WTC11 (cell line): ENCODE measurements around the gene CSK. TPM values are rescaled to one million over a fixed set of nuclear protein-coding genes. Genes with fewer than 3 reads are reported as not detected.

Experiments
- ATAC-seq: fragments of 200-7000 bp; cut with Tn5 transposase; 2 replicates; pipeline ENCODE4 v1.10.0; 2021; ENCODE audit warnings: mild to moderate bottlenecking, moderate library complexity
- CTCF ChIA-PET: fragments of 300-600 bp; sonication (Branson Sonifier 250); formaldehyde crosslinking; loops from one replicate; lab custom pipeline; 2021; ENCODE audit warnings: antibody characterized with exemption; lab: Charles Lee
- POLR2A ChIA-PET: fragments of 350-600 bp; sonication (Branson Sonifier 250); formaldehyde crosslinking; loops from one replicate; lab custom pipeline; 2021; ENCODE audit warnings: antibody characterized with exemption; lab: Charles Lee
- DNase-seq: peaks from one replicate; pipeline ENCODE4 v3.0.0; 2021; ENCODE audit warnings: low spot score
- H3K27ac Mint-ChIP-seq: 2 replicates; pipeline ENCODE4 v1.8.0; 2021; ENCODE audit warnings: mixed read lengths
- H3K27me3 Mint-ChIP-seq: 2 replicates; pipeline ENCODE4 v1.8.0; 2021; ENCODE audit warnings: low read depth, mild to moderate bottlenecking, moderate library complexity, mixed read lengths
- H3K36me3 Mint-ChIP-seq: 2 replicates; pipeline ENCODE4 v1.8.0; 2021; ENCODE audit warnings: mixed read lengths
- H3K4me1 Mint-ChIP-seq: 2 replicates; pipeline ENCODE4 v1.8.0; 2022; ENCODE audit warnings: mixed read lengths
- H3K4me3 Mint-ChIP-seq: 2 replicates; pipeline ENCODE4 v1.8.0; 2021; ENCODE audit warnings: mild to moderate bottlenecking, moderate library complexity, mixed read lengths
- H3K9me3 Mint-ChIP-seq: 2 replicates; pipeline ENCODE4 v1.8.0; 2021; ENCODE audit warnings: mixed read lengths
- AR ChIP-seq: fragments of 250-450 bp; sonication (Bioruptor Pico); IDR thresholded peaks from 2 replicates; pipeline ENCODE4 v1.9.0; 2021; ENCODE audit warnings: mild to moderate bottlenecking
- ATF1 ChIP-seq: sonication (generic); formaldehyde crosslinking; IDR thresholded peaks from 2 replicates; pipeline ENCODE4 v1.8.1; 2023; ENCODE audit warnings: mild to moderate bottlenecking, moderate library complexity, missing genetic modification reagents
- CREM ChIP-seq: sonication (generic); formaldehyde crosslinking; IDR thresholded peaks from 2 replicates; pipeline ENCODE4 v1.8.1; 2022; ENCODE audit warnings: mild to moderate bottlenecking, missing genetic modification reagents, moderate library complexity
- ELF4 ChIP-seq: sonication (generic); formaldehyde crosslinking; IDR thresholded peaks from 2 replicates; pipeline ENCODE4 v1.8.1; 2022; ENCODE audit warnings: low read depth, mild to moderate bottlenecking, moderate library complexity, missing genetic modification reagents
- ESRRA ChIP-seq: sonication (generic); formaldehyde crosslinking; IDR thresholded peaks from 2 replicates; pipeline ENCODE4 v1.8.1; 2022; ENCODE audit warnings: mild to moderate bottlenecking, missing genetic modification reagents, borderline replicate concordance
- FOXP4 ChIP-seq: sonication (generic); formaldehyde crosslinking; IDR thresholded peaks from 2 replicates; pipeline ENCODE4 v1.8.0; 2022; ENCODE audit warnings: mild to moderate bottlenecking, missing genetic modification reagents
- GABPB1 ChIP-seq: sonication (generic); formaldehyde crosslinking; IDR thresholded peaks from 2 replicates; pipeline ENCODE4 v1.8.1; 2023; ENCODE audit warnings: mild to moderate bottlenecking, missing genetic modification reagents
- IRF1 ChIP-seq: sonication (generic); formaldehyde crosslinking; IDR thresholded peaks from 2 replicates; pipeline ENCODE4 v1.8.0; 2023; ENCODE audit warnings: missing genetic modification reagents
- NFE2L1 ChIP-seq: sonication (generic); formaldehyde crosslinking; IDR thresholded peaks from 2 replicates; pipeline ENCODE4 v1.8.1; 2023; ENCODE audit warnings: missing genetic modification reagents
- NR1H2 ChIP-seq: sonication (generic); formaldehyde crosslinking; IDR thresholded peaks from 2 replicates; pipeline ENCODE4 v1.9.0; 2021; ENCODE audit warnings: mild to moderate bottlenecking, moderate library complexity, missing genetic modification reagents
- SMAD3 ChIP-seq: sonication (generic); formaldehyde crosslinking; IDR thresholded peaks from 2 replicates; pipeline ENCODE4 v1.8.0; 2022; ENCODE audit warnings: missing genetic modification reagents, mild to moderate bottlenecking, borderline replicate concordance
- TEAD4 ChIP-seq: sonication (generic); formaldehyde crosslinking; IDR thresholded peaks from 2 replicates; pipeline ENCODE4 v1.8.0; 2022; ENCODE audit warnings: mild to moderate bottlenecking, missing genetic modification reagents
- ZNF263 ChIP-seq: sonication (generic); formaldehyde crosslinking; IDR thresholded peaks from 2 replicates; pipeline ENCODE4 v1.8.1; 2022; ENCODE audit warnings: low read depth, mild to moderate bottlenecking, moderate library complexity, missing genetic modification reagents
- ZNF396 ChIP-seq: fragments of 250-450 bp; sonication (Bioruptor Pico); IDR thresholded peaks from 2 replicates; pipeline ENCODE4 v1.8.0; 2021; ENCODE audit warnings: mild to moderate bottlenecking, moderate library complexity, borderline replicate concordance
- ZNF416 ChIP-seq: fragments of 250-450 bp; sonication (Bioruptor Pico); IDR thresholded peaks from 2 replicates; pipeline ENCODE4 v1.9.0; 2021; ENCODE audit warnings: mild to moderate bottlenecking, inconsistent platforms
- ZNF512 ChIP-seq: sonication (generic); formaldehyde crosslinking; IDR thresholded peaks from 2 replicates; pipeline ENCODE4 v1.8.1; 2022; ENCODE audit warnings: missing genetic modification reagents, borderline replicate concordance
- total RNA-seq: library from RNA; stranded (reverse); gene quantifications from 3 replicates; pipeline ENCODE4 v1.2.3, GENCODE V29; 2021
- TF ChIP-seq, protein P1 (sequence below): sonication (generic); formaldehyde crosslinking; IDR thresholded peaks from 2 replicates; pipeline ENCODE4 v1.8.1; 2022; ENCODE audit warnings: low read depth, missing genetic modification reagents, borderline replicate concordance
- TF ChIP-seq, protein P2 (sequence below): sonication (generic); formaldehyde crosslinking; conservative IDR thresholded peaks from 2 replicates; pipeline ENCODE4 v1.8.1; 2022; ENCODE audit warnings: mild to moderate bottlenecking, missing genetic modification reagents
- TF ChIP-seq, protein P3 (sequence below): sonication (generic); formaldehyde crosslinking; IDR thresholded peaks from 2 replicates; pipeline ENCODE4 v1.8.0; 2022; ENCODE audit warnings: mild to moderate bottlenecking, missing genetic modification reagents
- TF ChIP-seq, protein P4 (sequence below): sonication (generic); formaldehyde crosslinking; IDR thresholded peaks from 2 replicates; pipeline ENCODE4 v1.8.0; 2023; ENCODE audit warnings: mild to moderate bottlenecking, missing genetic modification reagents

The CSK gene
- total RNA-seq, 1 experiment from 2014 or later, result 55.1 TPM

DNA sequence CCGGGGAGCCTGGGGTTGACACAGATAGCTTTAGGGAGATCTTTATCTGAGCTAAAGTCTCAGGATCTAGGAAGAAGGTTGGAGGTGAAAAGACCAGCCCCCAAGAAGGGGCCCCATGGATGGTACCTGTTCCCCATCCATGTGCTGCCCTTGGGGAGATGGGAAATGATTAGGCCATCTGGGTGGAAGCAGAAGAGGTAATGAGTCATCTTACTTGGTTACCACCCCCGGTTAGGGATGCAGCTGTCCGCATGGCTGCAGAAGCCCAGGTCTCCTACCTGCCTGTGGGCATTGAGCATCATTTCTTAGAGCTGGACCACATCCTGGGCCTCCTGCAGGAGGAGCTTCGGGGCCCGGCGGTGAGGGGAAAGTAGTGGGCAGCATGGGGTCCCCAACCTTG lies 41.4 kb downstream of the CSK start:
- H3K27ac Mint-ChIP-seq, result no peak overlapping the region
- H3K4me3 Mint-ChIP-seq, result no peak overlapping the region
- no peaks in the 10 kb centered on the region for H3K36me3 Mint-ChIP-seq
- TF ChIP-seq, protein P1, sequence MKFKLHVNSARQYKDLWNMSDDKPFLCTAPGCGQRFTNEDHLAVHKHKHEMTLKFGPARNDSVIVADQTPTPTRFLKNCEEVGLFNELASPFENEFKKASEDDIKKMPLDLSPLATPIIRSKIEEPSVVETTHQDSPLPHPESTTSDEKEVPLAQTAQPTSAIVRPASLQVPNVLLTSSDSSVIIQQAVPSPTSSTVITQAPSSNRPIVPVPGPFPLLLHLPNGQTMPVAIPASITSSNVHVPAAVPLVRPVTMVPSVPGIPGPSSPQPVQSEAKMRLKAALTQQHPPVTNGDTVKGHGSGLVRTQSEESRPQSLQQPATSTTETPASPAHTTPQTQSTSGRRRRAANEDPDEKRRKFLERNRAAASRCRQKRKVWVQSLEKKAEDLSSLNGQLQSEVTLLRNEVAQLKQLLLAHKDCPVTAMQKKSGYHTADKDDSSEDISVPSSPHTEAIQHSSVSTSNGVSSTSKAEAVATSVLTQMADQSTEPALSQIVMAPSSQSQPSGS (CRISPR knock-in tag), result no peak
- TF ChIP-seq GABPB1 (no peak), ZNF416 (no peak), NFE2L1 (CRISPR knock-in tag) (no peak), TEAD4 (CRISPR knock-in tag) (no peak), ZNF396 (CRISPR knock-in tag) (no peak), CREM (no peak), FOXP4 (CRISPR knock-in tag) (no peak), ESRRA (CRISPR knock-in tag) (no peak), ATF1 (CRISPR knock-in tag) (no peak), ZNF512 (CRISPR knock-in tag) (no peak), IRF1 (CRISPR knock-in tag) (no peak), SMAD3 (CRISPR knock-in tag) (no peak)
- TF ChIP-seq, protein P2, sequence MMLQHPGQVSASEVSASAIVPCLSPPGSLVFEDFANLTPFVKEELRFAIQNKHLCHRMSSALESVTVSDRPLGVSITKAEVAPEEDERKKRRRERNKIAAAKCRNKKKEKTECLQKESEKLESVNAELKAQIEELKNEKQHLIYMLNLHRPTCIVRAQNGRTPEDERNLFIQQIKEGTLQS (CRISPR knock-in tag), result no peak
- TF ChIP-seq, protein P3, sequence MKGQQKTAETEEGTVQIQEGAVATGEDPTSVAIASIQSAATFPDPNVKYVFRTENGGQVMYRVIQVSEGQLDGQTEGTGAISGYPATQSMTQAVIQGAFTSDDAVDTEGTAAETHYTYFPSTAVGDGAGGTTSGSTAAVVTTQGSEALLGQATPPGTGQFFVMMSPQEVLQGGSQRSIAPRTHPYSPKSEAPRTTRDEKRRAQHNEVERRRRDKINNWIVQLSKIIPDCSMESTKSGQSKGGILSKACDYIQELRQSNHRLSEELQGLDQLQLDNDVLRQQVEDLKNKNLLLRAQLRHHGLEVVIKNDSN (CRISPR knock-in tag), result no peak
- CTCF ChIA-PET, result interaction anchor here (1.2 to 1.4 kb wide), 2 partner anchors 52 to 54 kb away, joined by 3 to 4 read pairs; no protein-coding TSS in a partner anchor
- DNase-seq (no peak), ATAC-seq (no peak)
- POLR2A ChIA-PET, result no interaction called here
- H3K27me3 Mint-ChIP-seq, result peaks cover 50% of the 10 kb centered on the region
- peaks cover 18% of the 10 kb centered on the region for H3K4me1 Mint-ChIP-seq
- no peaks in the 10 kb centered on the region for H3K9me3 Mint-ChIP-seq

- no peak for DNase-seq
- CTCF ChIA-PET, result interaction anchor here (1.3 to 3.5 kb wide), 4 partner anchors 8 to 56 kb away, joined by 5 to 24 read pairs (median 6); partner anchors contain the start of gene LMAN1L
- peaks cover 57% of the 10 kb centered on the region for H3K27me3 Mint-ChIP-seq
- TF ChIP-seq, protein P1 (CRISPR knock-in tag), result no peak
- TF ChIP-seq AR (no peak), CREM (no peak), SMAD3 (CRISPR knock-in tag) (no peak), ELF4 (no peak), NR1H2 (CRISPR knock-in tag) (no peak), ZNF263 (CRISPR knock-in tag) (no peak)
- TF ChIP-seq, protein P4, sequence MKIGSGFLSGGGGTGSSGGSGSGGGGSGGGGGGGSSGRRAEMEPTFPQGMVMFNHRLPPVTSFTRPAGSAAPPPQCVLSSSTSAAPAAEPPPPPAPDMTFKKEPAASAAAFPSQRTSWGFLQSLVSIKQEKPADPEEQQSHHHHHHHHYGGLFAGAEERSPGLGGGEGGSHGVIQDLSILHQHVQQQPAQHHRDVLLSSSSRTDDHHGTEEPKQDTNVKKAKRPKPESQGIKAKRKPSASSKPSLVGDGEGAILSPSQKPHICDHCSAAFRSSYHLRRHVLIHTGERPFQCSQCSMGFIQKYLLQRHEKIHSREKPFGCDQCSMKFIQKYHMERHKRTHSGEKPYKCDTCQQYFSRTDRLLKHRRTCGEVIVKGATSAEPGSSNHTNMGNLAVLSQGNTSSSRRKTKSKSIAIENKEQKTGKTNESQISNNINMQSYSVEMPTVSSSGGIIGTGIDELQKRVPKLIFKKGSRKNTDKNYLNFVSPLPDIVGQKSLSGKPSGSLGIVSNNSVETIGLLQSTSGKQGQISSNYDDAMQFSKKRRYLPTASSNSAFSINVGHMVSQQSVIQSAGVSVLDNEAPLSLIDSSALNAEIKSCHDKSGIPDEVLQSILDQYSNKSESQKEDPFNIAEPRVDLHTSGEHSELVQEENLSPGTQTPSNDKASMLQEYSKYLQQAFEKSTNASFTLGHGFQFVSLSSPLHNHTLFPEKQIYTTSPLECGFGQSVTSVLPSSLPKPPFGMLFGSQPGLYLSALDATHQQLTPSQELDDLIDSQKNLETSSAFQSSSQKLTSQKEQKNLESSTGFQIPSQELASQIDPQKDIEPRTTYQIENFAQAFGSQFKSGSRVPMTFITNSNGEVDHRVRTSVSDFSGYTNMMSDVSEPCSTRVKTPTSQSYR (CRISPR knock-in tag), result no peak
Observed at GRCh38 chr15:74824976-74825375, 43.1 kb downstream of the CSK start.

More at GRCh38 chr15:74824976-74825375, 43.1 kb downstream of the CSK start:
- no peaks in the 10 kb centered on the region for H3K36me3 Mint-ChIP-seq
- H3K9me3 Mint-ChIP-seq, result no peaks in the 10 kb centered on the region
- H3K27ac Mint-ChIP-seq, result no peak overlapping the region
- ATAC-seq, result no peak
- no peak overlapping the region for H3K4me3 Mint-ChIP-seq
- peaks cover 18% of the 10 kb centered on the region for H3K4me1 Mint-ChIP-seq
- POLR2A ChIA-PET, result no interaction called here
